Ovary (tissue), 9 donors: ENCODE data around the gene C12orf76. TPM values are rescaled to one million over a fixed set of nuclear protein-coding genes. Genes with fewer than 3 reads are reported as not detected.
"Not testable (repeated sequence)": the region's sequence is repeated elsewhere in the genome, so short reads cannot be mapped to it uniquely, and the experiment has no call there.

Experiments
- DNase-seq, 5 donors: peaks; one replicate each; pipeline ENCODE4 v3.0.0-alpha.2; 2019 to 2020
- H3K27ac ChIP-seq, 2 donors: fragments of 200-600 bp; one replicate each; pipeline versions ENCODE4 v1.5.1 to v1.8.0; 2019 to 2022
- H3K27me3 ChIP-seq: fragments of 200-600 bp; one replicate; pipeline ENCODE4 v1.8.0; 2022
- H3K36me3 ChIP-seq: fragments of 200-600 bp; sonication (generic); one replicate; pipeline ENCODE4 v1.5.1; 2019
- H3K4me1 ChIP-seq: one replicate; pipeline ENCODE4 v1.8.1; 2013; ENCODE audit warnings: mild to moderate bottlenecking, moderate library complexity; ENCODE audit not compliant: insufficient read depth
- H3K4me3 ChIP-seq: fragments of 200-600 bp; sonication (generic); one replicate; pipeline ENCODE4 v1.5.1; 2017
- H3K9me3 ChIP-seq, 2 donors: fragments of 200-600 bp in 1 of 2; sonication (generic) in 1 of 2; one replicate each; pipeline versions ENCODE4 v1.5.1 to v1.8.1; 2013 to 2019; ENCODE audit warnings: mild to moderate bottlenecking in 1 of 2, moderate library complexity in 1 of 2
- EP300 ChIP-seq: sonication (generic); formaldehyde crosslinking; IDR thresholded peaks from one replicate; pipeline ENCODE4 v1.6.1; 2017; ENCODE audit warnings: antibody characterized with exemption
- POLR2A ChIP-seq: fragments of 450-650 bp; IDR thresholded peaks from one replicate; pipeline ENCODE4 v1.6.1; 2017; ENCODE audit warnings: antibody characterized with exemption, mild to moderate bottlenecking, moderate library complexity
- WGBS, 3 donors: extraction: QIAGEN DNeasy Blood & Tissue Kit in 1 of 3; methylation state at CpG; one replicate each; pipeline versions ENCODE4 v1.1.5 to v1.1.7; 2013 to 2017; 5-methylcytosine and 5-hydroxymethylcytosine counted together
- intact Hi-C, 4 donors: fragments of 100-400 bp; cut with DNase I; formaldehyde crosslinking; loops; one replicate each; pipeline versions ENCODE4 v1.11.0 to v1.15.1; 2022 to 2023
- polyA plus RNA-seq, 2 donors: library from polyadenylated mRNA; stranded (reverse); fragments of 200-250 nt in 1 of 2; fragments of 350-450 nt in 1 of 2; fragmentation: Illumina TruSeq in 1 of 2; extraction: RNeasy Lipid Tissue Mini Kit (QIAGEN cat#74804) in 1 of 2; gene quantifications; one replicate each; pipeline ENCODE4 v1.2.3, GENCODE V29; 2013 to 2014
- total RNA-seq, 7 donors: library from RNA; depleted of rRNA in 2 of 7; stranded (reverse); fragments of >200 nt in 2 of 7; fragmentation: NEBNext Ultra II Directional in 3 of 7; extraction: Animal tissue kit (Norgen Biotek cat#: 25700) in 3 of 7; gene quantifications; one replicate each; pipeline versions ENCODE4 v1.1.0 to v1.2.4, GENCODE V29; 2016 to 2023
- TF ChIP-seq, protein P1 (sequence below), 3 donors: fragments of 450-650 bp in 2 of 3; fragments of 200-600 bp in 1 of 3; IDR thresholded peaks; one replicate each; pipeline versions ENCODE4 v1.5.1 to v1.8.0; 2016 to 2022; ENCODE audit warnings: antibody characterized with exemption in 3 of 3, mild to moderate bottlenecking in 1 of 3
- donor health status: DM: no; HTN: no; CAD: no; lungs with moderate emphysema.
- donor health status: DM: no; HTN: no; CAD: no.
- donor health status: Bipolar disorder and iron deficiency.
- donor health status: DM: yes; HTN: yes; CAD: no.
- donor health status: DM: no; HTN: no; CAD: no.
- donor health status: DM: yes; HTN: yes; CAD: no.

Gene C12orf76
- total and polyA plus RNA-seq, 9 donors = 11.6 to 24.9 (median 15.7) TPM

DNA sequence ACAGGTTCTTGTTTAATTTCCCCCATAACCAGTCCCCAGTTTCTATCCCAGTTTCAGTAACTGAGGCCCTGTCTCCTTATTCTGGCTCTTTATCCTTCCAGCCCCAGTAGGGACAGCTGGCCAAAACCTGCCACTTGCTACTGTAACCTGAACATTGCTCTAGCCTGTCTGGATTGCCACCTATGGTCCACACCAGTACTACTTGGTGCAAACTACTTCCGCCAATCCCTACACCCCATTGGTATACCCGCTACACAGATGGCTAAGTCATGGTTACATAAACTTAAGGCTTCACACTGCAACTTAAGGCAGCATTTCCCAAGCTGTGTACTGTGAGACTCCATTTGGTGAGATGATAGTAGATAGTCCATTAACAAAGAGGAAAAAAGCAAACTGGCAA is 20.3 kb upstream of the C12orf76 start:
- H3K4me3 ChIP-seq = no peak overlapping the region
- intact Hi-C loops = no loop called here
- H3K36me3 ChIP-seq = no peaks in the 10 kb centered on the region
- 93 to 96% (median 94%) methylated on average over 2 of the region's 2 CpGs for WGBS, 3 donors
- H3K27me3 ChIP-seq = no peaks in the 10 kb centered on the region
- TF ChIP-seq, protein P1, sequence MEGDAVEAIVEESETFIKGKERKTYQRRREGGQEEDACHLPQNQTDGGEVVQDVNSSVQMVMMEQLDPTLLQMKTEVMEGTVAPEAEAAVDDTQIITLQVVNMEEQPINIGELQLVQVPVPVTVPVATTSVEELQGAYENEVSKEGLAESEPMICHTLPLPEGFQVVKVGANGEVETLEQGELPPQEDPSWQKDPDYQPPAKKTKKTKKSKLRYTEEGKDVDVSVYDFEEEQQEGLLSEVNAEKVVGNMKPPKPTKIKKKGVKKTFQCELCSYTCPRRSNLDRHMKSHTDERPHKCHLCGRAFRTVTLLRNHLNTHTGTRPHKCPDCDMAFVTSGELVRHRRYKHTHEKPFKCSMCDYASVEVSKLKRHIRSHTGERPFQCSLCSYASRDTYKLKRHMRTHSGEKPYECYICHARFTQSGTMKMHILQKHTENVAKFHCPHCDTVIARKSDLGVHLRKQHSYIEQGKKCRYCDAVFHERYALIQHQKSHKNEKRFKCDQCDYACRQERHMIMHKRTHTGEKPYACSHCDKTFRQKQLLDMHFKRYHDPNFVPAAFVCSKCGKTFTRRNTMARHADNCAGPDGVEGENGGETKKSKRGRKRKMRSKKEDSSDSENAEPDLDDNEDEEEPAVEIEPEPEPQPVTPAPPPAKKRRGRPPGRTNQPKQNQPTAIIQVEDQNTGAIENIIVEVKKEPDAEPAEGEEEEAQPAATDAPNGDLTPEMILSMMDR (IDR thresholded peaks at IDR 0.05) = no peak
- TF ChIP-seq POLR2A = no peak
- TF ChIP-seq EP300 = no peak
- peaks cover 2% of the 10 kb centered on the region for H3K4me1 ChIP-seq
- H3K27ac ChIP-seq = no peak overlapping the region
- H3K9me3 ChIP-seq = no peaks in the 10 kb centered on the region
- no peak for DNase-seq

DNA sequence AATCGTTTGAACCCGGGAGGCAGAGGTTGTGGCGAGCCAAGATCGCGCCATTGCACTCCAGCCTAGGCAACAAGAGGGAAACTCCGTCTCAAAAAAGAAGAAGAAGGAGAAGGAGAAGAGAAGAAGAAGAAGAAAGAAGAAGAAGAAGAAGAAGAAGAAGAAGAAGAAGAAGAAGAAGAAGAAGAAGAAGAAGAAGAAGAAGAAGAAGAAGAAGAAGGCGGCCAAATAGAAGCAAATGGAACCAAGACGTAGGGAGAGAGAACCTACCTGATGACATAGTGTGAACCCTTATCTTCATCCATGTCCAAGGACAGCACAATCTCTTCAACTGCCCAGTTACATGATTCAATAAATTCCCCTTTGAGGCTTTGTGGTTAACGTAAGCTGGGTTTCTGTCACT is 19.8 kb upstream of the C12orf76 start:
- H3K27me3 ChIP-seq, DNase-seq, H3K36me3 ChIP-seq, H3K9me3 ChIP-seq, H3K4me3 ChIP-seq, intact Hi-C loops, H3K4me1 ChIP-seq, H3K27ac ChIP-seq: not testable (repeated sequence)
- WGBS, 3 donors = 91 to 95% (median 92%) methylated on average over 9 of the region's 9 CpGs

DNA sequence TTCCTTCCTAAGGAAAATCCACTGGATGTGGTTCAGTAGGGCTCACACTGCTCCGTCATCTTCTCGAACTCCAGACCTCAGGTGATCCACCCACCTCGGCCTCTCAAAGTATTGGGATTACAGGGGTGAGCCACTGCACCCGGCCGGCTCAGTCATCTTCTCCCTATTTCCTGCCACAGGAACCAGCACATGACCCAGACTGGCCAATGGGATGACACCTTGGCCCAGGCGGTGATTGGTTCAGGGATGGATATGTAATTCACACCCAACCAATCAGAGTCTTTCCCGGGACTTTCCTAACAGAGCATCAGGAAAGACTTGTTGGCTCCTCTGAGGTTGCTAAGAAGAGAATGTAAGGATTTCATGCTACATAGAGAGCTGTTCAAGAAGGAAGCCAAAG is 19.2 kb upstream of the C12orf76 start:
- no peaks in the 10 kb centered on the region for H3K36me3 ChIP-seq
- 88 to 90% (median 89%) methylated on average over 7 of the region's 7 CpGs for WGBS, 3 donors
- no peaks in the 10 kb centered on the region for H3K27me3 ChIP-seq
- no peak overlapping the region for H3K27ac ChIP-seq
- H3K4me1 ChIP-seq = no peaks in the 10 kb centered on the region
- H3K9me3 ChIP-seq = no peaks in the 10 kb centered on the region
- no peak overlapping the region for H3K4me3 ChIP-seq
- TF ChIP-seq POLR2A = no peak
- TF ChIP-seq EP300 = no peak
- TF ChIP-seq, protein P1 (IDR thresholded peaks at IDR 0.05) = no peak
- intact Hi-C loops = no loop called here
- no peak for DNase-seq

DNA sequence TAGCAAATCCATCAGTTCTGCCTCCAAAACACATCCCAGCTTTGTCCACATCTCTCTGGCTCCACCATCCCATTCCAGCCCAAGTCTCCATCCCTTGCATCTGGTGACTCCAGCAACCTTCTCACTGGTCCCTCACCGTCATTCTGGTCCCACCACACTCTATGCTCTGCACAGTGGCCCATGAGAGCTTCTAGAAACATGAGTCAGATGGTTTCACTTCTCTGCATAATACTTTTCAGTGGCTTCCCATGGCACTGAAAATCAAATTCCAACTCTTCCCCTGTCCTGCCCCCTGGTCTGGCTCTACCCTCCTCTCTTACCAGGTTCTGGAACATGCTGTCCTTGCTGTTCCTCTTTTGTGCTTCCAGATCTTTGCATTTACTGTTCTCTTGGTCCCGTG is 17.2 kb upstream of the C12orf76 start:
- DNase-seq = no peak
- Histone ChIP-seq H3K4me1 (no peaks in the 10 kb centered on the region), H3K9me3 (no peaks in the 10 kb centered on the region), H3K4me3 (no peak overlapping the region), H3K36me3 (no peaks in the 10 kb centered on the region), H3K27ac (no peak overlapping the region), H3K27me3 (no peaks in the 10 kb centered on the region)
- WGBS, 3 donors = 78 to 91% (median 88%) methylated on average over 2 of the region's 2 CpGs
- intact Hi-C loops = no loop called here
- TF ChIP-seq, protein P1 (IDR thresholded peaks at IDR 0.05) = no peak
- TF ChIP-seq POLR2A (no peak), EP300 (no peak)

DNA sequence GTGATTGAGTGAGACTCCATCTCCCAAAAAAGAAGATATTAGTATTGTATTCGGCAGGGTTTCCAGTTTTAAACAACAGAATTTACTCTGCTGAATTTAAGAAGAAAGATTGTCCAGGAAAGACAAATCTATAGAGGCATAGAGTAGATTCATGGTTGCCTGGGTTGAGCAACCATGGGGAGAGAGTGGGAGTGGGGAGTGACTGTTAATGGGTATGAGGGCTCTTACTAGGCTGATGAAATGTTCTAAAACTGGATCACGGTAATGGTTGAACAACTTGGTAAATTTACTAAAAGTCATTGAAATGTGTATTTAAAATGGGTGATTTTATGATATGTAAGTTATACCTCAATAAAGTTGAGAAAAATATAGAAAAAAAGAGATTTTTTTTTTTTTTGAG is 13.9 kb upstream of the C12orf76 start:
- H3K4me1 ChIP-seq = no peaks in the 10 kb centered on the region
- no peak overlapping the region for H3K4me3 ChIP-seq
- H3K9me3 ChIP-seq = no peaks in the 10 kb centered on the region
- no peak overlapping the region for H3K27ac ChIP-seq
- TF ChIP-seq, protein P1 (IDR thresholded peaks at IDR 0.05) = no peak
- TF ChIP-seq EP300 (no peak), POLR2A (no peak)
- intact Hi-C loops = no loop called here
- H3K36me3 ChIP-seq = no peaks in the 10 kb centered on the region
- no peaks in the 10 kb centered on the region for H3K27me3 ChIP-seq
- WGBS, 3 donors = 91 to 94% (median 91%) methylated on average over 2 of the region's 2 CpGs
- no peak for DNase-seq
